T-cell (primary cell): ENCODE results near the gene PELI3. TPM values are rescaled to one million over a fixed set of nuclear protein-coding genes. Genes with fewer than 3 reads are reported as not detected.

Experiments
- ATAC-seq, 4 experiments: fragments of 200-7000 bp in 3 of 4; fragments of 150-1000 bp in 1 of 4; cut with Tn5 transposase; replicated peaks in 1 of 4; 1 replicate in 3 of 4; 2 replicates in 1 of 4; pipeline ENCODE4 v1.10.0; 2021; ENCODE audit warnings: moderate library complexity in 3 of 4, mild to moderate bottlenecking in 2 of 4, moderate number of reproducible peaks in 1 of 4
- CTCF ChIA-PET, 2 donors: fragments of 300-600 bp; sonication (Branson Sonifier 250); formaldehyde crosslinking; loops; one replicate each; lab custom pipeline; 2022; ENCODE audit warnings: antibody characterized with exemption in 2 of 2; lab: Charles Lee
- POLR2A ChIA-PET, 2 donors: fragments of 300-600 bp; sonication (Branson Sonifier 250); formaldehyde crosslinking; loops; one replicate each; lab custom pipeline; 2022; ENCODE audit warnings: antibody characterized with exemption in 2 of 2; lab: Charles Lee
- DNase-seq, 35 experiments: peaks; one replicate each; pipeline versions ENCODE4 v3.0.0 to v3.0.0-alpha.2; 2013 to 2023
- H3K27ac ChIP-seq: one replicate; pipeline ENCODE4 v1.5.1; 2013; ENCODE audit warnings: low read length
- H3K27me3 ChIP-seq, 2 experiments: replicated peaks in 1 of 2; 1 replicate in 1 of 2; 2 replicates in 1 of 2; pipeline versions ENCODE4 v1.6.1 to v1.7.0; 2013; ENCODE audit warnings: low read length in 1 of 2, mixed read lengths in 1 of 2; ENCODE audit not compliant: control insufficient read depth in 2 of 2, insufficient read depth in 2 of 2; ENCODE audit errors: extremely low read depth in 1 of 2
- H3K36me3 ChIP-seq, 2 donors: 1 replicate in 1 of 2; 2 replicates in 1 of 2; pipeline versions ENCODE4 v1.6.1 to v1.7.0; 2013; ENCODE audit warnings: low read length in 1 of 2; ENCODE audit not compliant: control insufficient read depth in 2 of 2, insufficient read depth in 1 of 2; ENCODE audit errors: extremely low read depth in 1 of 2
- H3K4me1 ChIP-seq, 2 experiments: 1 replicate in 1 of 2; 2 replicates in 1 of 2; pipeline versions ENCODE4 v1.6.1 to v1.7.0; 2013; ENCODE audit warnings: low read length in 2 of 2, mixed read lengths in 1 of 2; ENCODE audit not compliant: insufficient read depth in 2 of 2, control insufficient read depth in 1 of 2; ENCODE audit errors: extremely low read depth in 1 of 2
- H3K4me3 ChIP-seq, 2 donors: 1 replicate in 1 of 2; 2 replicates in 1 of 2; pipeline versions ENCODE4 v1.5.1 to v1.7.0; 2013; ENCODE audit warnings: mild to moderate bottlenecking in 2 of 2, low read length in 1 of 2, moderate library complexity in 1 of 2; ENCODE audit not compliant: control insufficient read depth in 1 of 2; ENCODE audit errors: extremely low read depth in 1 of 2
- H3K9me3 ChIP-seq: 2 replicates; pipeline ENCODE4 v1.7.0; 2013
- H3K27ac Mint-ChIP-seq, 2 donors: one replicate each; pipeline ENCODE4 v1.8.0; 2020 to 2021; ENCODE audit warnings: mild to moderate bottlenecking in 2 of 2, mixed read lengths in 2 of 2
- H3K27me3 Mint-ChIP-seq, 2 donors: one replicate each; pipeline ENCODE4 v1.8.0; 2021 to 2022; ENCODE audit warnings: mixed read lengths in 2 of 2
- H3K36me3 Mint-ChIP-seq: one replicate; pipeline ENCODE4 v1.8.0; 2021; ENCODE audit warnings: mixed read lengths
- H3K4me1 Mint-ChIP-seq, 3 donors: one replicate each; pipeline ENCODE4 v1.8.0; 2020 to 2022; ENCODE audit warnings: mixed read lengths in 3 of 3, mild to moderate bottlenecking in 1 of 3
- H3K4me3 Mint-ChIP-seq, 3 donors: one replicate each; pipeline ENCODE4 v1.8.0; 2020 to 2022; ENCODE audit warnings: mild to moderate bottlenecking in 3 of 3, mixed read lengths in 3 of 3, moderate library complexity in 3 of 3
- H3K9me3 Mint-ChIP-seq, 3 donors: one replicate each; pipeline ENCODE4 v1.8.0; 2020 to 2022; ENCODE audit warnings: mixed read lengths in 3 of 3
- WGBS: methylation state at CpG from one replicate; pipeline ENCODE4 v1.1.5; 2013; ENCODE audit warnings: missing lambda C conversion rate; ENCODE audit not compliant: insufficient coverage; 5-methylcytosine and 5-hydroxymethylcytosine counted together
- total RNA-seq, 35 experiments: library from RNA in 6 of 35; stranded (reverse) in 6 of 35; fragments of 120-200 nt in 1 of 35; gene quantifications; one replicate each; pipeline versions ENCODE4 v1.2.1 to v1.2.4 and lab custom pipeline; 2013 to 2026

The PELI3 gene
- total RNA-seq, 5 donors from 2014 or later (not counting 1 experiment from before 2014, with no cell fraction given), result 12.9 to 22.0 (median 13.8) TPM

GRCh38 chr11:66510990-66511339, 44.3 kb downstream of the PELI3 start:
- 29% methylated on average over 1 of the region's 5 CpGs for WGBS
- no peak for ATAC-seq
- POLR2A ChIA-PET, result interaction anchor here in 1 of 2 donors (0.5 kb wide), 1 partner anchor 108 kb away, joined by 4 read pairs; no protein-coding TSS in a partner anchor

GRCh38 chr11:66523611-66524010, 56.9 kb downstream of the PELI3 start:
- POLR2A ChIA-PET, result interaction anchor here in 1 of 2 donors (0.5 kb wide), 1 partner anchor 9 kb away, joined by 5 read pairs; no protein-coding TSS in a partner anchor
- DNase-seq, result no peak
- no peaks in the 10 kb centered on the region for H3K27me3 Mint-ChIP-seq
- H3K9me3 Mint-ChIP-seq, result no peaks in the 10 kb centered on the region
- peaks cover 36% of the 10 kb centered on the region for H3K36me3 Mint-ChIP-seq
- H3K9me3 ChIP-seq, result no peaks in the 10 kb centered on the region
- no peak overlapping the region for H3K4me3 ChIP-seq
- H3K36me3 ChIP-seq, result peaks cover 0 to 56% of the 10 kb centered on the region in 2 donors
- no peaks in the 10 kb centered on the region for H3K4me1 ChIP-seq
- H3K4me1 Mint-ChIP-seq, result no peaks in the 10 kb centered on the region
- H3K27me3 ChIP-seq, result no peaks in the 10 kb centered on the region
- no peak overlapping the region for H3K27ac ChIP-seq
- no peak overlapping the region for H3K27ac Mint-ChIP-seq
- CTCF ChIA-PET, result interaction anchor here in 1 of 2 donors (0.6 kb wide), 1 partner anchor 52 kb away, joined by 3 read pairs; no protein-coding TSS in a partner anchor
- 95% methylated on average over 11 of the region's 11 CpGs for WGBS
- H3K4me3 Mint-ChIP-seq, result no peak overlapping the region
- no peak for ATAC-seq

More at GRCh38 chr11:66510990-66511339, 44.3 kb downstream of the PELI3 start:
- H3K27ac ChIP-seq, result no peak overlapping the region
- Mint-ChIP-seq H3K27ac (peak overlapping the region; percentile 16 to 52), H3K27me3 (no peaks in the 10 kb centered on the region), H3K36me3 (peaks cover 5% of the 10 kb centered on the region), H3K4me3 (peak overlapping the region; percentile 86 to 88 (median 87)), H3K4me1 (peaks cover 15 to 19% (median 17%) of the 10 kb centered on the region in 3 donors), H3K9me3 (no peaks in the 10 kb centered on the region)
- no peaks in the 10 kb centered on the region for H3K9me3 ChIP-seq
- H3K36me3 ChIP-seq, result peaks cover 3 to 20% of the 10 kb centered on the region in 2 donors
- CTCF ChIA-PET, result interaction anchor here in 1 of 2 donors (0.6 to 1.2 kb wide), 2 partner anchors 10 to 787 kb away, joined by 5 to 8 read pairs; no protein-coding TSS in a partner anchor
- peaks cover 7 to 13% of the 10 kb centered on the region in 2 experiments for H3K4me1 ChIP-seq
- peak overlapping the region; percentile 60 to 90 for H3K4me3 ChIP-seq
- no peaks in the 10 kb centered on the region for H3K27me3 ChIP-seq
- DNase-seq, result no peak

- no peak for DNase-seq
Measured at GRCh38 chr11:66524304-66525040, 57.8 kb downstream of the PELI3 start.

More at GRCh38 chr11:66524304-66525040, 57.8 kb downstream of the PELI3 start:
- Mint-ChIP-seq H3K9me3 (no peaks in the 10 kb centered on the region), H3K27me3 (no peaks in the 10 kb centered on the region), H3K36me3 (peaks cover 36% of the 10 kb centered on the region), H3K4me1 (no peaks in the 10 kb centered on the region), H3K4me3 (no peak overlapping the region), H3K27ac (no peak overlapping the region)
- H3K27ac ChIP-seq, result no peak overlapping the region
- POLR2A ChIA-PET, result no interaction called here
- no peak for ATAC-seq
- H3K4me1 ChIP-seq, result no peaks in the 10 kb centered on the region
- H3K9me3 ChIP-seq, result no peaks in the 10 kb centered on the region
- WGBS, result 100% methylated on average over 2 of the region's 10 CpGs
- no peaks in the 10 kb centered on the region for H3K27me3 ChIP-seq
- CTCF ChIA-PET, result no interaction called here
- H3K36me3 ChIP-seq, result peaks cover 0 to 52% of the 10 kb centered on the region in 2 donors
- H3K4me3 ChIP-seq, result no peak overlapping the region

Other genes starting within 250 kb of the PELI3 start
- 10 to 100 TPM; 36.9 to 52.9 (median 43.9) TPM for gene KLC2, start 209.2 kb upstream of the PELI3 start, total RNA-seq
- gene RAB1B, start 198.3 kb upstream of the PELI3 start, total RNA-seq, result 10 to 100 TPM; 60.7 to 98.8 (median 95.2) TPM
- gene CNIH2, start 188.7 kb upstream of the PELI3 start, total RNA-seq, result 1 to 10 TPM; 1.9 to 9.9 (median 2.7) TPM
- gene YIF1A, start 177.8 kb upstream of the PELI3 start, total RNA-seq, result 10 to 100 TPM; 24.5 to 63.3 (median 56.9) TPM
- gene TMEM151A, start 175.0 kb upstream of the PELI3 start, total RNA-seq, result under 1 TPM in 4 of 5 donors, not detected in 1; 0.19 to 0.33 (median 0.23) TPM
- 10 to 100 TPM in 2 of 5 donors, 1 to 10 TPM in 3; 2.5 to 14.7 (median 8.7) TPM for gene CD248, start 149.9 kb upstream of the PELI3 start, total RNA-seq
- 10 to 100 TPM in 2 of 5 donors, 1 to 10 TPM in 3; 5.0 to 11.7 (median 8.3) TPM for gene RIN1, start 130.5 kb upstream of the PELI3 start, total RNA-seq
- gene BRMS1, start 121.8 kb upstream of the PELI3 start, total RNA-seq, result 10 to 100 TPM; 42.9 to 58.8 (median 54.8) TPM
- 1 to 10 TPM; 4.0 to 9.2 (median 7.9) TPM for gene B4GAT1, start 119.3 kb upstream of the PELI3 start, total RNA-seq
- 10 to 100 TPM in 3 of 5 donors, 1 to 10 TPM in 2; 8.5 to 14.7 (median 14.4) TPM for gene SLC29A2, start 95.1 kb upstream of the PELI3 start, total RNA-seq
- not detected for gene NPAS4, start 45.9 kb upstream of the PELI3 start, total RNA-seq
- gene MRPL11, start 28.1 kb upstream of the PELI3 start, total RNA-seq, result 10 to 100 TPM; 23.5 to 29.4 (median 27.2) TPM
- gene DPP3, start 13.5 kb downstream of the PELI3 start, total RNA-seq, result 10 to 100 TPM; 20.7 to 34.6 (median 29.5) TPM
- gene BBS1, start 43.7 kb downstream of the PELI3 start, total RNA-seq, result 10 to 100 TPM; 17.0 to 41.6 (median 34.9) TPM
- 10 to 100 TPM; 17.2 to 25.7 (median 23.5) TPM for gene ZDHHC24, start 79.1 kb downstream of the PELI3 start, total RNA-seq
- gene ACTN3, start 80.0 kb downstream of the PELI3 start, total RNA-seq, result under 1 TPM; 0.18 to 0.30 (median 0.23) TPM
- 10 to 100 TPM; 18.2 to 39.3 (median 30.4) TPM for gene CTSF, start 101.7 kb downstream of the PELI3 start, total RNA-seq
- gene CCDC87, start 126.2 kb downstream of the PELI3 start, total RNA-seq, result under 1 TPM; 0.10 to 0.65 (median 0.32) TPM
- 10 to 100 TPM; 32.3 to 69.5 (median 58.3) TPM for gene CCS, start 126.3 kb downstream of the PELI3 start, total RNA-seq
- 100 to 1,000 TPM; 176 to 382 (median 191) TPM for gene RBM14, start 149.7 kb downstream of the PELI3 start, total RNA-seq
- 100 to 1,000 TPM; 163 to 233 (median 181) TPM for gene RBM4, start 171.8 kb downstream of the PELI3 start, total RNA-seq
- gene RBM4B, start 211.0 kb downstream of the PELI3 start, total RNA-seq, result 10 to 100 TPM in 4 of 5 donors, 1 to 10 TPM in 1; 9.1 to 26.2 (median 20.2) TPM